Heart left ventricle (tissue), 16 donors: ENCODE results near the gene PARP15. TPM values are rescaled to one million over a fixed set of nuclear protein-coding genes. Genes with fewer than 3 reads are reported as not detected.

ENCODE experiments used
- ATAC-seq, 4 donors: fragments of 200-7000 bp; cut with Tn5 transposase; one replicate each; pipeline ENCODE4 v1.9.1; 2020 to 2022; ENCODE audit warnings: moderate library complexity in 4 of 4, mild to moderate bottlenecking in 3 of 4, moderate number of reproducible peaks in 1 of 4
- DNase-seq, 5 donors: peaks; one replicate each; pipeline ENCODE4 v3.0.0-alpha.2; 2020
- H3K27ac ChIP-seq, 12 donors: fragments of 200-600 bp; sonication (generic) in 4 of 12; one replicate each; pipeline versions ENCODE4 v1.5.0 to v1.8.0; 2016 to 2022; ENCODE audit warnings: mild to moderate bottlenecking in 2 of 12
- H3K27me3 ChIP-seq, 9 donors: fragments of 200-600 bp; sonication (generic) in 2 of 9; one replicate each; pipeline versions ENCODE4 v1.5.1 to v1.8.0; 2016 to 2022; ENCODE audit warnings: mild to moderate bottlenecking in 3 of 9
- H3K36me3 ChIP-seq, 9 donors: fragments of 200-600 bp; sonication (generic) in 2 of 9; one replicate each; pipeline versions ENCODE4 v1.5.0 to v1.8.0; 2018 to 2022; ENCODE audit warnings: mild to moderate bottlenecking in 2 of 9
- H3K4me1 ChIP-seq, 12 donors: fragments of 200-600 bp; sonication (generic) in 4 of 12; one replicate each; pipeline versions ENCODE4 v1.5.0 to v1.8.0; 2016 to 2022; ENCODE audit warnings: mild to moderate bottlenecking in 3 of 12
- H3K4me3 ChIP-seq, 12 donors: fragments of 200-600 bp; sonication (generic) in 4 of 12; one replicate each; pipeline versions ENCODE4 v1.5.0 to v1.8.0; 2017 to 2022; ENCODE audit warnings: mild to moderate bottlenecking in 9 of 12, moderate library complexity in 4 of 12
- H3K9me3 ChIP-seq, 12 donors: fragments of 200-600 bp; sonication (generic) in 4 of 12; one replicate each; pipeline versions ENCODE4 v1.5.0 to v1.8.0; 2016 to 2022; ENCODE audit warnings: mild to moderate bottlenecking in 1 of 12
- CTCF ChIP-seq, 12 donors: fragments of 200-600 bp; sonication (generic) in 4 of 12; IDR thresholded peaks; one replicate each; pipeline versions ENCODE4 v1.5.0 to v1.8.0; 2018 to 2022; ENCODE audit warnings: antibody characterized with exemption in 12 of 12, mild to moderate bottlenecking in 5 of 12
- POLR2A ChIP-seq, 2 donors: fragments of 450-650 bp; IDR thresholded peaks; one replicate each; pipeline ENCODE4 v1.6.1; 2017; ENCODE audit warnings: antibody characterized with exemption in 2 of 2, mild to moderate bottlenecking in 2 of 2, moderate library complexity in 2 of 2
- WGBS, 4 donors: extraction: QIAGEN DNeasy Blood & Tissue Kit in 2 of 4; methylation state at CpG; one replicate each; pipeline versions ENCODE4 v1.1.5 to v1.1.7; 2013 to 2018; 5-methylcytosine and 5-hydroxymethylcytosine counted together
- intact Hi-C, 10 donors: fragments of 100-400 bp; cut with DNase I; formaldehyde crosslinking; loops; one replicate each; pipeline versions ENCODE4 v1.11.1 to v1.14.2; 2022
- polyA plus RNA-seq, 2 donors: library from polyadenylated mRNA; stranded (reverse); fragments of 200-250 nt; gene quantifications; one replicate each; pipeline ENCODE4 v1.2.3, GENCODE V29; 2013
- total RNA-seq, 9 donors: library from RNA; depleted of rRNA in 2 of 9; stranded (reverse); fragments of >200 nt in 2 of 9; fragmentation: NEBNext Ultra II Directional in 3 of 9; extraction: Animal tissue kit (Norgen Biotek cat#: 25700) in 3 of 9; gene quantifications; one replicate each; pipeline versions ENCODE4 v1.1.0 to v1.2.4, GENCODE V29; 2016 to 2023
- donor health status: ischemic (EF 13 %, LVEDD 7.1; RV severe dilation, severe dysfunction).
- donor health status: healthy with polysubstance abuse.
- donor health status: DM: no; HTN: yes; CAD: no.
- donor health status: DM: no; HTN: no; CAD: no.
- donor health status: ischemic (EF 25% LVEDD 6.9; RV normal size, moderate dysfunction).
- donor health status: ischemic (EF 25% LVEDD 5.7; RV mildly dilated, moderate dysfunction).
- donor health status: healthy.
- donor health status: DM: yes; HTN: yes; CAD: no.
- donor health status: ischemic (EF 35%, LVEDD 5.7; RV mildly dilated, moderate dysfunction).
- donor health status: nonischemic (EF 11% LVEDD 7.7; RV severe dilation, severe dysfunction).
- donor health status: DM: yes; HTN: yes; CAD: no.
- donor health status: PGD.
- donor health status: ischemic (EF 29% LVEDD 5.4; RV normal size, mild dysfunction).
- donor health status: nonischemic (EF 23%, LVEDD 6.1; RV moderate dilation, normal function).

PARP15 gene
- total and polyA plus RNA-seq, 11 donors = 0.21 to 2.9 (median 0.67) TPM

- H3K36me3 ChIP-seq = no peaks in the 10 kb centered on the region
- ATAC-seq (no peak), DNase-seq (no peak)
- intact Hi-C loops = loop anchor here in 4 of 10 donors (10.0 kb wide), 2 partner anchors 210 to 1130 kb away; partner anchors contain the start of gene POLQ (in 3 of the 4)
- H3K4me3 ChIP-seq = no peak overlapping the region
- no peak overlapping the region for H3K27ac ChIP-seq
- TF ChIP-seq POLR2A (IDR thresholded peaks at IDR 0.05) (no peak), CTCF (IDR thresholded peaks at IDR 0.05) (no peak)
- no peaks in the 10 kb centered on the region for H3K27me3 ChIP-seq
- peaks cover 0 to 16% (median 7%) of the 10 kb centered on the region in 12 donors for H3K4me1 ChIP-seq
- WGBS, 4 donors = 57 to 64% (median 61%) methylated on average over 3 of the region's 3 CpGs
- peaks cover 0 to 7% (median 0%) of the 10 kb centered on the region in 12 donors for H3K9me3 ChIP-seq
Measured at GRCh38 chr3:122674339-122674738, 96.9 kb downstream of the PARP15 start.

- TF ChIP-seq POLR2A (IDR thresholded peaks at IDR 0.05) = no peak
- TF ChIP-seq CTCF (IDR thresholded peaks at IDR 0.05) = no peak
Measured at GRCh38 chr3:122676759-122677158, 99.3 kb downstream of the PARP15 start.

GRCh38 chr3:122677216-122677615 is 99.8 kb downstream of the PARP15 start:
- no peaks in the 10 kb centered on the region for H3K27me3 ChIP-seq
- H3K36me3 ChIP-seq = no peaks in the 10 kb centered on the region
- H3K4me3 ChIP-seq = no peak overlapping the region
- H3K27ac ChIP-seq = no peak overlapping the region
- H3K9me3 ChIP-seq = peaks cover 0 to 7% (median 0%) of the 10 kb centered on the region in 12 donors
- ATAC-seq = no peak
- 70 to 76% (median 74%) methylated on average over 1 of the region's 1 CpG for WGBS, 4 donors
- DNase-seq = no peak
- intact Hi-C loops = loop anchor here in 9 of 10 donors (5.0 to 10.0 kb wide), 7 partner anchors 115 to 1132 kb away; partner anchors contain the start of genes POLQ (in 5 of the 9), DTX3L (in 3 of the 9), PARP9 (in 3 of the 9) and FAM162A (in 1 of the 9)
- TF ChIP-seq POLR2A (IDR thresholded peaks at IDR 0.05) = no peak
- TF ChIP-seq CTCF (IDR thresholded peaks at IDR 0.05) = no peak
- H3K4me1 ChIP-seq = peaks cover 0 to 35% (median 8%) of the 10 kb centered on the region in 12 donors

More at GRCh38 chr3:122676759-122677158, 99.3 kb downstream of the PARP15 start:
- H3K27me3 ChIP-seq = no peaks in the 10 kb centered on the region
- peaks cover 0 to 30% (median 8%) of the 10 kb centered on the region in 12 donors for H3K4me1 ChIP-seq
- no peak overlapping the region for H3K4me3 ChIP-seq
- 66 to 76% (median 73%) methylated on average over 2 of the region's 2 CpGs for WGBS, 4 donors
- intact Hi-C loops = loop anchor here in 9 of 10 donors (5.0 to 10.0 kb wide), 7 partner anchors 114 to 1132 kb away; partner anchors contain the start of genes POLQ (in 5 of the 9), DTX3L (in 3 of the 9), PARP9 (in 3 of the 9) and FAM162A (in 1 of the 9)
- peaks cover 0 to 7% (median 0%) of the 10 kb centered on the region in 12 donors for H3K9me3 ChIP-seq
- no peak for DNase-seq
- no peak for ATAC-seq
- H3K27ac ChIP-seq = no peak overlapping the region
- no peaks in the 10 kb centered on the region for H3K36me3 ChIP-seq

- Histone ChIP-seq H3K9me3 (peaks cover 0 to 7% (median 0%) of the 10 kb centered on the region in 12 donors), H3K4me3 (peak overlapping the region in 6 of 12 donors; percentile 68 to 92 (median 85)), H3K27me3 (no peaks in the 10 kb centered on the region), H3K27ac (peak overlapping the region in 11 of 12 donors; percentile 33 to 96 (median 94)), H3K4me1 (peaks cover 0 to 48% (median 15%) of the 10 kb centered on the region in 12 donors), H3K36me3 (peaks cover 0 to 1% (median 0%) of the 10 kb centered on the region in 9 donors)
- TF ChIP-seq POLR2A (IDR thresholded peaks at IDR 0.05) = no peak
- TF ChIP-seq CTCF (IDR thresholded peaks at IDR 0.05) = no peak
- 61 to 68% (median 67%) methylated on average over 5 of the region's 5 CpGs for WGBS, 4 donors
- intact Hi-C loops = loop anchor here (1.0 to 10.0 kb wide), 13 partner anchors 116 to 1134 kb away; partner anchors contain the start of genes POLQ (in 5 of the 10), DTX3L (in 3 of the 10), PARP9 (in 3 of the 10) and FAM162A (in 2 of the 10)
- ATAC-seq = peak in 2 of 4 donors; percentile 15 to 41
- DNase-seq = peak in 2 of 5 donors; percentile 36 to 43
Measured at GRCh38 chr3:122678506-122678905, 101.1 kb downstream of the PARP15 start.
